ENCODE results near the gene GINM1.

GINM1 gene

GRCh38 chr6:149565527-149566409, at the start of gene GINM1:
Gene GINM1 (plus strand): TSS chr6:149566375. CDS start chr6:149566415, 40 bp downstream.
- DNase-seq (ENCODE audit: insufficient read length, low spot score) (peak; percentile 95), FAIRE-seq (peak; percentile 13)

GRCh38 chr6:149529650-149530049, 36.5 kb upstream of the GINM1 start:
- no peak for FAIRE-seq
- DNase-seq (ENCODE audit: insufficient read length, low spot score) = no peak

GRCh38 chr6:149534742-149535141, 31.4 kb upstream of the GINM1 start:
- no peak for DNase-seq (ENCODE audit: insufficient read length, low spot score)
- FAIRE-seq = no peak

- DNase-seq (ENCODE audit: insufficient read length, low spot score) (no peak), FAIRE-seq (no peak)
These were observed 25.0 kb upstream of the GINM1 start for GRCh38 chr6:149541139-149541538.

- DNase-seq (ENCODE audit: insufficient read length, low spot score) = no peak
- no peak for FAIRE-seq
These were observed 21.4 kb upstream of the GINM1 start for GRCh38 chr6:149544646-149545257.

GRCh38 chr6:149545258-149545753, 20.9 kb upstream of the GINM1 start:
- peak; percentile 16 for FAIRE-seq
- DNase-seq (ENCODE audit: insufficient read length, low spot score) = no peak

GRCh38 chr6:149545754-149546471, 20.3 kb upstream of the GINM1 start, which contains the start of gene PPIL4:
Gene PPIL4 (minus strand): TSS chr6:149546043. CDS start chr6:149546005, 38 bp downstream.
- FAIRE-seq (peak; percentile 87), DNase-seq (ENCODE audit: insufficient read length, low spot score) (peak; percentile 80)

- DNase-seq (ENCODE audit: insufficient read length, low spot score) = no peak
- no peak for FAIRE-seq
These were observed 14.3 kb upstream of the GINM1 start for GRCh38 chr6:149551920-149552319.

GRCh38 chr6:149558029-149558428, 8.1 kb upstream of the GINM1 start:
- no peak for DNase-seq (ENCODE audit: insufficient read length, low spot score)
- no peak for FAIRE-seq

- FAIRE-seq = no peak
- DNase-seq (ENCODE audit: insufficient read length, low spot score) = no peak
These were observed 6.8 kb upstream of the GINM1 start for GRCh38 chr6:149559389-149559788.

- no peak for FAIRE-seq
- DNase-seq (ENCODE audit: insufficient read length, low spot score) = no peak
These were observed 5.4 kb upstream of the GINM1 start for GRCh38 chr6:149560736-149561135.

- FAIRE-seq = no peak
- peak; percentile 67 for DNase-seq (ENCODE audit: insufficient read length, low spot score)
These were observed 2.8 kb upstream of the GINM1 start for GRCh38 chr6:149563203-149563927.

GRCh38 chr6:149563928-149564325, 2.2 kb upstream of the GINM1 start:
- FAIRE-seq (no peak), DNase-seq (ENCODE audit: insufficient read length, low spot score) (no peak)

- DNase-seq (ENCODE audit: insufficient read length, low spot score) (no peak), FAIRE-seq (no peak)
These were observed 427 bp downstream of the GINM1 start for GRCh38 chr6:149566410-149567193.

- DNase-seq (ENCODE audit: insufficient read length, low spot score) (no peak), FAIRE-seq (no peak)
These were observed 1.0 kb downstream of the GINM1 start for GRCh38 chr6:149567194-149567586.

- FAIRE-seq = no peak
- DNase-seq (ENCODE audit: insufficient read length, low spot score) = no peak
These were observed 1.9 kb downstream of the GINM1 start for GRCh38 chr6:149567945-149568585.

- no peak for FAIRE-seq
These were observed 14.7 kb downstream of the GINM1 start for GRCh38 chr6:149580880-149581279.

GRCh38 chr6:149581349-149581748, 15.2 kb downstream of the GINM1 start:
- no peak for DNase-seq (ENCODE audit: insufficient read length, low spot score)
- FAIRE-seq = no peak

More at GRCh38 chr6:149580880-149581279, 14.7 kb downstream of the GINM1 start:
- no peak for DNase-seq (ENCODE audit: insufficient read length, low spot score)

GRCh38 chr6:149586149-149586548, 20.0 kb downstream of the GINM1 start:
- FAIRE-seq (no peak), DNase-seq (ENCODE audit: insufficient read length, low spot score) (no peak)
